Activated CD4-positive, alpha-beta T cell treated with anti-CD3 and anti-CD28 coated beads, Interleukin-2, amount 50 U/mL, for 48 hours (primary cell): ENCODE measurements around the gene LRRN4CL.
"Not testable (repeated sequence)": the region's sequence is repeated elsewhere in the genome, so short reads cannot be mapped to it uniquely, and the experiment has no call there.

Source experiments
- DNase-seq, 2 experiments: peaks; one replicate each; pipeline ENCODE4 v3.0.0-alpha.2; 2020

LRRN4CL gene

DNA sequence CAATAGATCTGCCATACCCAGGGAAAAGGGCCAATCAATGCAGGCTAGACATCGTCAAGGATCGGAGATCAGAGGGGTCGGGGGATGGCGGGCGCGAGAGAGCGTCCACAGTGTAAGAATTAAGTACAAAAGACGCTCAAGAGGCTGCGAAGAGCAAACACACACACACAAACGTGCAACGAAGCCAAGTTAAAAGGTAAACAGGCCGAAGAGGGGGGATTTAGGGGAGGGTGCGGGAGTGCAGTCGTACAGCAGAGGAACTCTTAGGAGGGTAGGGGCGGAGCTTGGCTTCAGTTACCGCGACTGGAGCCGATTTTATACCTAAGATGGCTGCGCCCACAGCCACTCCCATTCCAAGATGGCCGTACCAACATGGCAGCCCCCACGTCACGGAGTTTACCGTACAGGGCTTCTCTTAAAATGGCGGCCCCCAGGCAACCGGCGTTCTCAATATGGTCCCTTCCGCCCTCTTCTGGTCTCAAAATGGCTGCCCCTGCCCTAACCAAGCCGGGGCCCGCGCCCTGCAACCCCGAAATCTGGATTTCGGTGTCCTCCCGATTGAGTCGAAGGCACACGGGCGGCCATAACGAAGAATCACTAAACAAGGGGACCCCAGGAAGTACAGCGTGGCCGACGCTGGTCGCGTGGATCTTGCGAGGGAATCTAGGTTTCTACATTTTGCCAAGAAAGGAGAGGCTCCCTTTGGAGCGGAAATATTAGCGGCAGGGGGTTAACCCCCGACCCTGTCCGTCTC, 20.1 kb upstream of the LRRN4CL start:
- DNase-seq = peak; percentile 96

DNA sequence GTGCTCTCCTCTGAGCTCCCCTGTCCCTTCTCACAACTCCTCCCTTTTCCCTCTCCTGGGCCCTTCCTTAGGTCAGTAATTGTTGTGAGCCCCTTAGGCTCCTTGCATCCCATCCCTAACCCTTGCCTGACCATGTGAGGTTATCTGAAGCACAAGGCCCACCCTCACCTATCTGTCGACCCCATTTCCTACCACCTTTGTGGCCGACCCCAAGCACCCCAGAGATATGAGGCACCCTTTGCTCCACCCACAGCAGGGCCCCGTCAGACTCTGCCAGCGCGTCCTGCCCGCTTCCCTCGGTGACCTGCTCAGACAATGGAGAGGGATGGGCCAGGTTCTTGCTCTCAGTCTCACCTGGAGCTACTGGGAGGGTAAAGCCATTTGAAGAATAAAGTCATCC, 19.5 kb upstream of the LRRN4CL start:
- DNase-seq = peak; percentile 49 to 52

DNA sequence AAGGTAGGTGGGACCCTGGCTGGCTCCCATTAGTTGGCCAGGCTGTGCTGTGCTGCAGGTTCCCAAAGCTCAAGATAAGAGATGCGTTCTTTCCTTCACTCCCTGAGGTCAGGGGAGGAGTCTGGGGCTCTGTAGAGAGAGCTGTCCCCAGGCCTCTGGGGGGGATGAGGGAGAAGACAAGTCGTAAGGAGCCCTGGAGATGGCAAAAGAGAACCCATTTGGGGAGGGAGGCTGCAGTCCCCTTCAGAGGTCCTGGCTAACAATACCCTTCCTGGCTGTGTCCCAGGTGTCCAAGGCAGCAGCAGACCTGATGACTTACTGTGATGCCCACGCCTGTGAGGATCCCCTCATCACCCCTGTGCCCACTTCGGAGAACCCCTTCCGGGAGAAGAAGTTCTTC, 19.1 kb upstream of the LRRN4CL start:
- DNase-seq = no peak

DNA sequence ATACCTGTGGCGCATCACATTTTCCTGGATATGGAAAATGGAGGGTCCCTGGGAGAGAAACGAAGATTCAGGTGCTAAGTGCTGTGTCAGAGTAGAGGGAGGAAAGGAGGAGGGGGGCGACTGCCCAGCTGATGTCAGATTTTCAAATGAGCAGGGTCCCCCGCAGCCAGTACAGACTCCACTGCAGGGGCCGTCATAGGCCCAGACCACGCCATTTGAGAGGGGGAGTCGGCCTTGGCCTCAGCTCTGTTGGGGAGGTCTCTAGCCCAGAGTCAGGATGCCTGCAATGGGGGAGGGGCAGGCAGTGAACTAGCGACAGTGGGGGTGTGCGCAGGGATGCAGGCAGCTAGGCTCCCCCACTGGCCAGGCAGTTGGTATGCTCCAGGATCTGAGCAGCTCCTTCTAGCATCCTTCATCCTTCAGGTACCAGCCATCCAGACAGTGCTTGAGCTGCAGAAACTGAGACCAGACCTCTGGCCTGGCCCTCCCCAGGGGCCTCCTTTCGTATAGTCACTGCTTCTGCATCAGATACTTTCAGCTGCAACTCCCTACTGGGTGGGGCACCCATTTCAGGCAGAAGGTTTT, 18.0 kb upstream of the LRRN4CL start, which contains the start of the genes BSCL2 and GNG3:
Gene BSCL2 (minus strand): TSS at position 148 of the 585 bp plus-strand sequence. CDS start 229 bp downstream, outside the sequence.
Gene GNG3 (plus strand): TSS at position 400 of the 585 bp plus-strand sequence. CDS start 620 bp downstream, outside the sequence.
- no peak for DNase-seq

DNA sequence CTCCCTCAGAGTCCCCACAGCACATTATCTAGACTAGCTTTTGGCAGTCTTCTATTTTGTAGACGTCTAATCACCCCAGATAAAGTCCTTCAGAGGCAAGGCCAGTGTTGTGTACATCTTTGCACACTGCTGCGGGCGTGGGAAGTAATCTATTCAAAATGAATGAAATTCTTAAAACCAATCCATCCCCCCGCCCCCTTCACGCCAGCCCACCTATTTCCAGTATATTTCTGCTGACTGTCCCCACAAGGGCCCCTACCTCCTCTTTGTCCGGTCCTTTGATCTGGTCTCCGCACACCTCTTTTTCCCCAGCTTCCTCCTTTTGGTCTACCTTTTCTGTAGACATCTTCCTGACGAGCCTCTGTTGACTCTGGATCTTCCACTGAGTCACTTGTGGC, 17.5 kb upstream of the LRRN4CL start:
- no peak for DNase-seq

DNA sequence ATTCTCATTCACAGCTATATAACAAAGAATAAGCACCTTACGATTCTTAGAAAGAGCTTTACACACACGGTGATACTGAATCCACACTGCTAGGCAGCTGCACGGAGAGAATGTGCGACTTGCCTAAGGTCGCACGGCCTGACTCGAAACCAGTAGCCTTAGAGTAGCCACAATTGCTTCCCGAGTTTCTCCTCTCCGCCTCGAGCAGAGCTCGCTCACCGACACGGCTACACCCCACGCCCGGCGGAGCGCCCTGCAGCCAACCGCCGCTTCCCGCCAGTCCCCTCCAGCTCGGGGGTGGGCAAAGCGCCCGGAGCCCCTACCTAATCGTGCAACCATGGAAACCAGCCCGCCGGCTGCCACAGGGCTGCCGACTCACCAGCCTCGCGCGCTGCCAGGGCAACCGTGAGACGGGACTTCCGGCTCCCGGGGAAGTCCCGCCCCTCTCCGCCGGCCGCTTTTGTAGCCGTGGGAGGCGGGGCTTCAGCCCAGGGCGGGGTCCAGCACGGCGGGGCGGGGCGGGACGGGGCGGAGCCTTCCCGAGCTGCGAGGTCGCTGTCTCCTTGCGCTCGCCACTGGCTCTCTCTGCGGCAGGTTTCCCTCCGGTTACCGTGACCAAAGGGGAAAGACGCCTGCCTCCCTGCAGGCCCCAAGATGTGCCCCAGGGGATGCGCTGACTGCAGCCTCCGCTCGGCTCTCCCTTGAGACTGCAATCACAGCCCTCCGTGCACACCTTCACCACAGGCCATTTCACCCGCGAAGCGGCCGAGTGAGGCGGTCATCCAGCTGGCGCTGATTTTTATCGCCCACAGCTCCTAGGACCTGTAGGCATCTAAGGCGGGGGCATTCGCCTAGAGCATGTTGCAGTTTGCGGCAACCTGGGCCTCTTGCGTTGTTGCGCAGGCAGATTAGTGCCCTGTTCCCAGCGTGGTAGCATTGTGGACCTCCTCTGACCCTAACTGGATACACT, 16.8 kb upstream of the LRRN4CL start:
- DNase-seq = peak; percentile 92 to 93

DNA sequence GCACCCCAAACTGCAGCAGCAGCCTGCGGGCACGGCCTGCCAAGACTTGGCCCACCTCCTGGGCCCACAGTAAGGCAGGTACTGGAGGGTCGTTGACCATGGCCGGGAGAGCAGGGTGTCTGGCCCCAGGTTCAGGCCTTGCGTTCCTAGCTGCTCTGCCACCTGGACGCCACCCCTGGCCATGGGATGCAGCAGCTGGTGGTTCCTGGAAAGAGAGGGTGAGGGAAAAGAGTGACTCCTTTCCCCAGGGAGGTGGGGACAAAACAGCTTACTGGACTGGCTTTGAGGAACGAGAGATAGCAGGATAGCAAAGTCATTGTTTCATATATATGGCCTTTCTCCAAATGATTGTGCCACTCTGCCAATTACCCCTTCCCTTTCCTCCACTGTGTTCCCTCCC, 16.1 kb upstream of the LRRN4CL start:
- no peak for DNase-seq

DNA sequence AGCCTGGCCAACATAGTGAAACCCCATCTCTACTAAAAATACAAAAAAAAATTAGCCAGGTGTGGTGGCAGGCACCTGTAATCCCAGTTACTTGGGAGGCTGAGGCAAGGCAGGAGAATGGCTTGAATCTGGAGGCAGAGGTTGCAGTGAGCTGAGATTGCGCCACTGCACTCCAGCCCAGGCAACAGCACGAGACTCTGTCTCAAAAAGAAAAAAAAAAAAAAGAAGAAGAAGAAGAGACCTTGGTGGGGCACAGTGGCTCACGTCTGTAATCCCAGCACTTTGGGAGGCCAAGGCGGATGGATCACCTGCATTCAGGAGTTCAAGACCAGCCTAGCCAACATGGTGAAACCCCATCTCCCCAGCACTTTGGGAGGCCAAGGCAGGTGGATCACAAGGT, 14.6 kb upstream of the LRRN4CL start:
- not testable (repeated sequence) for DNase-seq

DNA sequence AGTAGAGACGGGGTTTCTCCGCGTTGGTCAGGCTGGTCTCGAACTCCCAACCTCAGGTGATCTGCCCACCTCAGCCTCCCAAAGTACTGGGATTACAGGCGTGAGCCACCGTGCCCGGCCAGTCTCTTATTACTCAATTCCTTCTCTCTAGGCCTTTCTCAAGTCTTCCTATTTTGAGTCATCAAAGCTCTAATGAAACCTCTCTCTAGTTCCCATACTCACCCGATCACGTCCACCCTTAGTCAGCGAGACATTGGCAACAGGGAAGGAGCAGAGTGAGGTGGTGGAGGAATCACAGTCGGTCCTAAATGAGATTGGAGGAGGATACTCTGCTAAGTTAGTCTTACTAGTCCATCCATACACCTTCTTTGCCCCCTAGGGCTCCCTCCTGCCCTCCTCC, 12.9 kb upstream of the LRRN4CL start:
- DNase-seq = no peak

DNA sequence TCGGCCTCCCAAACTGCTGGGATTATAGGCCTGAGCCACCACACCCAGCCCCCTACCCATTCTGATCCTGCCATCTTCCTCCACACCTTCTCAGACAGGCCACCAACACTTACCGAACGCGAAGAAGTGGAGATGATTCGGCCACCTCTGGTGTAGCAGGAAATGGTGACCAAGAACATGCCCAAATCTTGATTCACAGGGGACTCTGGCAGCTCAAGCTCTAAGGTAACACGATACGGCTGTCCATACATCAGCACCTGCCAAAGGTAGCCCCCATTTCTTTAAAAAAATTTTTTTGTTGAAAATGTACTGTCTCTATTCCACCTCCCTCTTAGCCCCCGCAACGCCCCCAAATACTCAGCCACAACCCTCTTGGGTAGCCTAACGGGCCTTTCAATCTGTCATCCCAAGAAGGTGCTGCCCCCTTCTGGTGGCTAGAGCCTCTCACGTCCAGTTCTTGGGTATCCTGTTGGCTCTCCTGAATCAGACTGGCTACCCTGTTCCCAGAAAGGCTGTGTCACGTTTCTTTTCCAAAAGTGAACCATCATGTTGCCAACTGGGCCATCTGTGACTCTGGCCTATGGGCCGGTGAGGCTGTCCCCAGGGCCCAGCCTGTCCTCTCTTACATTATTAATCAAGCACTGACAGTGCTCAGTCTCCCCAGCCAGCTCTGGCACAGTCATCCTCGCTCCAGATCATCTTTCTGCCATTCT, 5.3 kb upstream of the LRRN4CL start:
- peak; percentile 74 to 82 for DNase-seq

DNA sequence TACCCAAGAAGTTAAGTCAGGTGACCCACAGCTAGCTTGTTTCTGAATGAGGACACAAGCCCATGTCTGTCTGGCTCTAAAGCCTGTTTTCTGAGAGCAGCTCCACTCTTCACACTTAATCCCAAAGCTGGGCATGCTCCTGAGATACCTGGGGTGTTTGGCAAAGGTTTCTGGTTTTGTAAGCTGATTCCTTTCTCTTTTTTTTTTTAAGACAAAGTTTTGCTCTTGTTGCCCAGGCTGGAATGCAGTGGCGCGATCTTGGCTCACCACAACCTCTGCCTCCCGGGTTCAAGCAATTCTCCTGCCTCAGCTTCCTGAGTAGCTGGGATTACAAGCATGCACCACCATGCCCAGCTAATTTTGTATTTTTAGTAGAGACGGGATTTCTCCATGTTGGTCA, 4.3 kb upstream of the LRRN4CL start:
- not testable (repeated sequence) for DNase-seq

DNA sequence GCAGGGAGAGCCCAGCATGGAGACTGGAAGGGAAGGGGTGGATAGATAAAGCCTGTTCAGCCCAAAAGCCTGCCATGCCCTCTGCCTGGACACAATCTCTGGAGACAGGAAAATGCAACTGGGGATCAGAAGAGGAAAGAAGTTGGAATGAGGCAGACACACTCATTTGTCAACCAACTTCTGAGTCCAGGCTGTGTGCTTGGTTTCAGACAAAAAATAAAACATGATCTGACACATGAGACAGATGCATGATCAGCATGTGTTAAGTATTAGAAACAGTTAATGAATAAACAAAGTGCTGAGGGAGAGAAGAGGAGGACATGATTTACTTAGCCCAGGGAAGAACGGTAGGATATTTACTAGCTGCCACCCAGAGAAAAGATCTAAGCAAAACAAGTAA, 839 bp downstream of the LRRN4CL start:
- no peak for DNase-seq

DNA sequence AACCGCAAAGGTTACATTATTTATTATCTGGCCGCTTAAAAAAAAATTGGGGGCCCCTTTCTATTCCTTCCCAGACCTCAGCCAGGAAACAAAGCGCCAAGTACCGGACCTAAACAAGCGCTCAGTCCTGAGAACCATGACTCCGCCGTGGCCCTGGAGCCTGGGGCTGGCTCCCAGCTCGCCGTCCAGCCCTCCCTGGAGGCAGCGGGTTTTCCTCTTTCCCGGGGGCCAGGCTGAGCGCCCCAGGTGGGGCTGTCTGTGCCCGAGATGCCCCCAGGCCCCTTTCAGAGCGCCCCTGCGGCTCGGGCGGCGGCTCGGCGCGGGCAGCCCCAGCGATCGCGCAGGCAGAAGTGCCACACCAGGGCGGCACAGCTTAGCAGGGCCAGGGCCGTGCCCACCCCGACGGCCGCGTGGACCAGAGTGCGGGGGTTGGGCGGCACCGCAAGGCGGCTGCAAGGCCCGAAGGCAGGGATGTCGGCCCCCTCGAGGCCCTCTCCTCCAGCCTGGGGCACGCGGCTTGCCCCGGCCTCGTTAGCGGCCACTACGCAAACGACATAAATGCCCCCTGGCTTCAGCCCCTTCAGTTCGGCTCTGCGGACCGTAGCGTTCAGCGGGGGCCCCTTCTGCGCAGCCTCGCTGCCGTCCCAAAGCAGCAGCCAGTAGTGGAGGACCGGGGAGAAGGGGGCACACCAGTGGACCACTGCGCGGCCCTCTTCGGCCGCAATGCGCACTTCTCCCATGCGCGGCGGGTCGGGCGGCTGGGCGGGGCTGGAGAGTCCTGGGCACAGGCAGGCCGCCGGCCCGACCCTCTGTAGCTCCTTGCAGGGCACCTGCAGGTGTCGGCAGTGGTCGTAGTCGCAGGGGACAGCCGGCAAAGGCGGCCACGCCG, 1.6 kb downstream of the LRRN4CL start:
- no peak for DNase-seq

DNA sequence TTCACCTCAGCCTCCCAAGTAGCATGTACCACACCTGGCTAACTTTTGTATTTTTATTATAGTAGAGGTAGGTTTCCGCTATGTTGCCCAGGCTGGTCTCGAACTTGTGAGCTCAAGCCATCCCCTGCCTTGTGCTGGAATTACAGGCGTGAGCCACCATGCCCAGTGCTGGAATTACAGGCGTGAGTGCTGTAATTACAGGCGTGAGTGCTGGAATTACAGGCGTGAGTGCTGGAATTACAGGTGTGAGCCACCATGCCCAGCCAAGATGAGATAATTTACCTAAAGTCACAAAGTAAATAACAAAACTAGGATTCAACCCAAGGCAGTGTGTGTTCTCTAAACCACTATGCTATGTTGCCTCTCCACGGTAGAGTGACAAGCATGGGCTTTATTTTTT, 6.8 kb downstream of the LRRN4CL start:
- DNase-seq = no peak

DNA sequence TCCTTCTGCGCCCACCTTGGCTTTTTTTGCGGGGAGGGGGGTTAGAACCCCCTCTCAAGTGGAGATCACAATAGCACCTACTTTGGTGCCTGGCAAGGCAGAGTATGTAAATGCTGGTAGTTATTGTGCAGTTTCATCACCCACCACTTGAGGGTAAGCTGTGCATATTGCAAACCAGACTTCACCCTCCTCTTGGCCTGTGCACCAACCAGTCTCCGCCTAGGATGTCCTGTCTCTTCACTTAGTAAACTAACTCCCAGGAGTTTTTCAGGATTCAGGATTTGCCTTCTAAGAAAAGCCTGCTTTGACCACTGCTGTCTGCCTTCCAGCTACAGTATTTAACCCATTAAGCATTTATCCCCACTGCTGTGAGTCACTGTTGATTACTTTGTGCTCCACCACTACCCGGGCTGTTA, 8.5 kb downstream of the LRRN4CL start:
- peak in 1 of 2 experiments; percentile 49 for DNase-seq

DNA sequence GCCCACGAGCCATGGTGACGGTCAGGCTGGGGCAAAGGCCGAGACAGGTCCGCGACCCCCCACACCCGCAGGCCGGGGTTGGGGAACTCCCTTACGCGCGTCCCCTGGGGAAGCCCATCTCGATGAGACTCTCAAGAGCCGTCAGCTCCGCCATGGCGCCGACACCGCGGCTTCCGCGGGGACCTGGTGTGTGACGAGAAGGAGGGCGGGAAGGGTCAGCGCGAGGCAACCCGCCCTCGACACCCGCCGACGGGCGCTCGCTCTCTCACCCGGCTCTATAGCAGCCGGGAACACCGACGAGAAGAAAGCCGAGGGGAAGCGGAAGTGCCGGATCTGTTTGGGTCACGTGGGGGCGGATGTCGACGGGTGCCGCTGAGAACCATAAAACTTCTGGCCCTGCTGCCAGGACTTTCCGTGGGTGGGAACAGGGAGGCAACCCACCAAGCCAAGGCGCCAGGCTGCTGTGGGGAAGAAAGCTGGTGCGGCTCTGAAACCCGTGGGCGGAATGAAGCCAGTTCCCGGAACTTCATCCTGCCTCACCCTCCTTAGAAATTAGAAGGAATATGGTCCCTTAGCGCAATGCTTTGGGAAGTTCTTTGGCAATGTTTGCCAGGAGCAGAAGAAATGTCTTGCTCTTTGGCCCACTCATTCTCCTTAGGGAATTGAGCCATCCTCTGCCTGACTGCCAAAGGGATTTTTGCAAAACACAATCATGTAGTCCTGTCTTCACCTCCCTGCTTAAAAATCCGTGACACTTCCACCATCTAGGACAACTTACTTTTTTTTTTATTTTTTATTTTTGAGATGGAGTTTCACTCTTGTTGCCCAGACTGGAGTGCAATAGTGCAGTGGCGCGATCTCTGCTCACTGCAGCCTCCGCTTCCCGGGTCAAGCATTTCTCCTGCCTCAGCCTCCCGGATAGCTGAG, 10.3 kb downstream of the LRRN4CL start, which contains the start of gene UBXN1:
Gene UBXN1 (minus strand): TSS at position 304 of the 927 bp plus-strand sequence. CDS start 150 bp downstream, at position 154.
- peak; percentile 88 to 91 for DNase-seq

DNA sequence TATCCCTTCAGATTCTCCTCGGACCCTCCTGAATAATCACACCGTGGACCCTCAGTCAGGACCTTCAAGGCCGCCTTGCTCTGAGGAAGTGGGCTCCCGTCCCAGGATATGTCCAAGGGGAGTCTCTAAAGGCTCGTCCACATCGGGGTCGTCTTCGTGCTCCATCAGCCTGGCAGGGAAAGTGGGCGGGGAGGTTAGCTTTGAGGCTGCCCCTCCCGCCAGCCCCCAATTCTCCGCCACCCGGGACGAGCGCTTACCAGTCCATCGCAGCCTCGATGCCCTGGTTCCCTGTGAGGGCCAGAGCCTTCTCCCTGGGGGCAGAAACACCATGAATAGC, 10.9 kb downstream of the LRRN4CL start:
- DNase-seq = no peak

DNA sequence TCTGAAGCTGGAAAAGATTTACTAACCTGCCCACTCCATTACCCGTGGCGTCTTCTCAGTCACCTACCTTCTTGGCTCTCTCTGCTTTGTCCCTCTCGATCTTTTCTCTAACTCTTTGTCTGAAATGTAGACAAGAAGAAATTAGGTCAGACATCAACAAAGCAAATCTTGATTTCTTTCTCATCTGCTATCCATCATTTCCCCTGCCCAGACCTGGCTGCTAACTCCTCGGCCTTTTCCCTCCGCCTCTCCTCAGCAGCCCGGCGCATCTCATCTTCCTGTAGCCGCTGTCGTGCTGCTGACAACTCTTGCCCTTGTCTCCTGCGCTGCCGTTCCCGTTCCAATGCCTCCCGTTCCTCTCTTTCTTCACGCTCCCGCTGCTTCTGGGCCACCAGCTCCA, 11.6 kb downstream of the LRRN4CL start:
- DNase-seq = no peak

DNA sequence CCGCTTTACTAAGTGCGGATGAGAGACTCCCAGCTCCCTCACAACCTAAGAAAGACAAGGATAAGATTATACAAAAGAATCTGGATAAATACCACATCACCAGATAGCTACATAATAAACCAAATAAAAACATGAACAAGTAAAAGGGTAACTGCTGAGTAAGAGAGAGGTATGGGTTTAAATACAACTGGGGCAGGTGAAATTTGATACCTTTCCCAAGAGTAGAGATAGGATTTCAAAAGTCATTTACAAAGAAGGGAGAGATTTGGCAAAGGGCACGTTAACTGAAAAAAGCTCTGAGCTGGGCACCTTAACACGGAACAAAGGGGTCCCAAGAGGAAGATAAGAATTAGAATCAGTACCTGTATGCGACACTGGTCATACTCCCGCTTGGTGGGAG, 12.2 kb downstream of the LRRN4CL start:
- DNase-seq = no peak

DNA sequence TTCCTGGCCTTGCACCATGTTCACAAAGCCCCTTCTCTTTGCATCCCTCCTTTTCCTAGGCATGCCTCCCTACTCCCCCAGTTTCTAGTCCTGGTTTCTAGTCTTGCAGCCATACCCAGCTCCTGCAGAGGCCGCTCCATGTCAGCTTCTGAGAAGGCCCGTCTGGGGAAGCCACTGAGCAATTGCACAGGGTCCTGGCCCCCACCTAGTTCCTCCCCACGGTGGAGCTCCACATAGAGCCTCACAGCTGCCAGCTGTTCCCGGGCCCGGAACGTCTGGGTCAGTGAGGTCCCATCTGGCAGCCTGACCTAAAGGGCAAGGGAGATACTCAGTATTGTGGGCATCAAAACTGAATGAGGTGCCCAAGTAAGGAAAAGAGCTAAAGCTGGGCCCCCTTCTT, 12.6 kb downstream of the LRRN4CL start:
- DNase-seq = no peak
